K562 (cell line): ENCODE results near the gene PILRA. TPM values are rescaled to one million over a fixed set of nuclear protein-coding genes. Genes with fewer than 3 reads are reported as not detected.

Experiments
- CBX3 ChIP-seq, 2 experiments: IDR thresholded peaks; 1 replicate in 1 of 2; 2 replicates in 1 of 2; pipeline ENCODE4 v1.6.1; 2012; ENCODE audit warnings: inconsistent platforms in 2 of 2, low read length in 2 of 2, borderline replicate concordance in 1 of 2, control low read depth in 1 of 2
- CHD1 ChIP-seq: fragments of 200-600 bp; sonication (generic); IDR thresholded peaks from one replicate; pipeline ENCODE4 v1.6.1; 2012; ENCODE audit warnings: mild to moderate bottlenecking, moderate library complexity, low read length, inconsistent platforms
- KDM1A ChIP-seq, 2 experiments: fragments of 450-650 bp; IDR thresholded peaks; 2 replicates each; pipeline ENCODE4 v1.6.1; 2016; ENCODE audit warnings: mild to moderate bottlenecking in 2 of 2
- MEF2D ChIP-seq: conservative IDR thresholded peaks from 2 replicates; pipeline ENCODE4 v1.6.1; 2016; ENCODE audit warnings: low read depth, missing genetic modification characterization, missing compliant biosample characterization
- NFXL1 ChIP-seq: fragments of 450-650 bp; formaldehyde crosslinking; IDR thresholded peaks from 2 replicates; pipeline ENCODE4 v1.4.0; 2021; ENCODE audit warnings: mild to moderate bottlenecking
- PHF8 ChIP-seq: fragments of 200-600 bp; sonication (generic); IDR thresholded peaks from 2 replicates; pipeline ENCODE4 v1.6.1; 2012; ENCODE audit warnings: mixed run types, mild to moderate bottlenecking, inconsistent platforms, low read length, moderate library complexity, borderline replicate concordance
- PML ChIP-seq: IDR thresholded peaks from 2 replicates; pipeline ENCODE4 v1.6.1; 2012; ENCODE audit warnings: low read length, inconsistent platforms
- PRMT5 ChIP-seq: sonication (generic); formaldehyde crosslinking; IDR thresholded peaks from 2 replicates; pipeline ENCODE4 v1.5.0; 2020; ENCODE audit warnings: missing genetic modification reagents
- SMARCC2 ChIP-seq: fragments of 450-650 bp; IDR thresholded peaks from 2 replicates; pipeline ENCODE4 v1.6.1; 2017; ENCODE audit warnings: antibody characterized with exemption, moderate library complexity, mild to moderate bottlenecking, low read depth
- SMARCE1 ChIP-seq: fragments of 450-650 bp; IDR thresholded peaks from 2 replicates; pipeline ENCODE4 v1.7.1; 2016; ENCODE audit warnings: mild to moderate bottlenecking
- TCF7L2 ChIP-seq: fragments of 150-350 bp; IDR thresholded peaks from 2 replicates; pipeline ENCODE4 v1.6.1; 2016; ENCODE audit warnings: low read depth, mild to moderate bottlenecking, low read length, moderate library complexity
- ZEB2 ChIP-seq: fragments of 450-650 bp; IDR thresholded peaks from 2 replicates; pipeline ENCODE4 v1.6.1; 2016
- ZFPM2 ChIP-seq: fragments of 250-450 bp; sonication (Bioruptor Pico); IDR thresholded peaks from 2 replicates; pipeline ENCODE4 v1.5.1; 2022; ENCODE audit warnings: mild to moderate bottlenecking
- ZNF507 ChIP-seq: conservative IDR thresholded peaks from 2 replicates; pipeline ENCODE4 v1.6.1; 2017; ENCODE audit warnings: missing genetic modification characterization, missing compliant biosample characterization
- ZNF561 ChIP-seq: fragments of 450-650 bp; formaldehyde crosslinking; conservative IDR thresholded peaks from 2 replicates; pipeline ENCODE4 v1.4.0; 2020; ENCODE audit warnings: mild to moderate bottlenecking, moderate library complexity
- ZNF76 ChIP-seq: fragments of 250-450 bp; sonication (Bioruptor Pico); IDR thresholded peaks from 2 replicates; pipeline ENCODE4 v1.4.0; 2020; ENCODE audit warnings: mild to moderate bottlenecking, moderate library complexity, borderline replicate concordance
- polyA plus RNA-seq, 8 experiments: library from polyadenylated mRNA; depleted of rRNA in 4 of 8; stranded (reverse) in 5 of 8; unstranded in 3 of 8; fragments of >200 nt; fragmentation: Nextera tagmentation in 2 of 8; fragmentation: Illumina TruSeq in 1 of 8; extraction: Ambion mirVana in 2 of 8; extraction: Trizol in 1 of 8; gene quantifications; 2 replicates each; pipeline versions ENCODE4 v1.2.1 to v1.2.3, GENCODE V29; 2011 to 2014; ENCODE audit warnings: inconsistent platforms in 1 of 8, missing spikeins in 1 of 8
- total RNA-seq, 7 experiments: library from RNA; depleted of rRNA in 6 of 7; stranded (reverse); fragments of >200 nt in 6 of 7; fragmentation: Illumina TruSeq in 2 of 7; extraction: Trizol in 2 of 7; gene quantifications; 2 replicates each; pipeline versions ENCODE4 v1.2.1 to v1.2.3, GENCODE V29; 2011 to 2021; ENCODE audit warnings: low replicate concordance in 1 of 7
- TF ChIP-seq, protein P1 (sequence below), 2 experiments: fragments of 250-450 bp in 1 of 2; fragments of 450-650 bp in 1 of 2; sonication (Bioruptor Pico) in 1 of 2; IDR thresholded peaks; 2 replicates each; pipeline versions ENCODE4 v1.6.1 to v1.8.0; 2016 to 2021; ENCODE audit warnings: mild to moderate bottlenecking in 2 of 2, moderate library complexity in 2 of 2, missing compliant biosample characterization in 1 of 2, missing genetic modification characterization in 1 of 2
- TF ChIP-seq, protein P2 (sequence below): fragments of 250-450 bp; sonication (Bioruptor Pico); IDR thresholded peaks from 2 replicates; pipeline ENCODE4 v1.4.0; 2020; ENCODE audit warnings: mild to moderate bottlenecking, moderate library complexity, borderline replicate concordance
- TF ChIP-seq, protein P3 (sequence below): sonication (generic); formaldehyde crosslinking; IDR thresholded peaks from 2 replicates; pipeline ENCODE4 v1.9.0; 2022; ENCODE audit warnings: mild to moderate bottlenecking, missing genetic modification reagents
- TF ChIP-seq, protein P4 (sequence below), 2 experiments: fragments of 450-650 bp in 1 of 2; sonication (generic) in 1 of 2; formaldehyde crosslinking; conservative IDR thresholded peaks; 2 replicates each; pipeline versions ENCODE4 v1.4.0 to v1.8.1; 2020 to 2022; ENCODE audit warnings: mild to moderate bottlenecking in 1 of 2, missing genetic modification reagents in 1 of 2
- TF ChIP-seq, protein P5 (sequence below): fragments of 450-650 bp; IDR thresholded peaks from 2 replicates; pipeline ENCODE4 v1.6.1; 2016; ENCODE audit warnings: borderline replicate concordance

The PILRA gene
- total and polyA plus RNA-seq, 9 of the 15 experiments (the other 6 are each of a cell fraction or from before 2014, with no cell fraction given) = 0.13 to 1.8 (median 0.62) TPM

DNA sequence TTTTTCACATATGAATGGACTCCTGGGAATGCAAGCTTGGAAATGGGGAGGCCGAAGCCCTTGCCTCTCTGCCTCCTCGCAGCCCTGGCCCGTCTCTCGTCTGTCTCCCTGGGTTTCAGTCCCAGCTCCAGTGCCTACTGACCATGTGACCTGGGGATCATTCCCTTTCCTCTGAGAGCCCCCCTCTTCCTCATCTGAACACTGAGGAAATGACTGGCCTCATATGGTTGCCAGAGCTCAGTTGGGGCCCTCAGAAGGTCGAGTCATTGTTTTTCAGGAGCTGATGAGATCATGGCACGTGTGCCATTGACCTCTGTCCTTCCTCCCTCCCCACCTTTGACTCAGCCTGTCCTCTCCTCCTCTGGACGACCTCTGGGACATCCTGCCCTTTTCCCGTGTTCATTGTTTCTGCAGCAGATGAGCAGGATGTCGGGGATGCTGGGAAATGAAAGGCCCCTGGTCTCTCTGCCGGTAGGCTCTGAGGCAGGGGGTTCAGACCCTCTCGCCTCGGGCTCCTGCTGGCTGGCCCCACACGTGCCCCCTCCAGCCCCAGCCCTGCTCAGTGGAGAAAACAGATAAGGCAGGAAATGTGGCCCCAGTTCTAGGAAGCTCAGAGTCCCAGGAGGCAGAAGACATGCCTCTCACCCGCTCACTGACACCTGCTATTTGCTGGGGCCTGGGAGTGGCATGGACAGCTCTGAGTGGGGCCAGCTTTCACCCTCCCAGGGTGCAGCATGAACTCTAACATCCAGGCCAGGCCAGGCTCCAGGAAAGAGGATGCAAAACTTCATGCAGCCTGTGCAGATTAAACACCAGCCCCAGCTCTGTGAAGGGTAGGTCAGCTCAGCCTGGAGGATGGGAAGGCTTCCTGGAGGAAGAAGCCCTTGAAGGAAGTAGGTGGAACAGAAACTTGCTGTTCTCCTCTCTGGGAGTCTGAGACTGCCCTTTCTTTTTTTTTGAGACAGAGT lies 71.3 kb downstream of the PILRA start (continued):
- TF ChIP-seq, protein P1, sequence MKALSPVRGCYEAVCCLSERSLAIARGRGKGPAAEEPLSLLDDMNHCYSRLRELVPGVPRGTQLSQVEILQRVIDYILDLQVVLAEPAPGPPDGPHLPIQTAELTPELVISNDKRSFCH (CRISPR knock-in tag; IDR thresholded peaks at IDR 0.05) = no peak
- TF ChIP-seq, protein P1 (tag; IDR thresholded peaks at IDR 0.05) = peak; percentile 87
- TF ChIP-seq TCF7L2 = no peak
- TF ChIP-seq SMARCE1 = peak; percentile 89
- peak; percentile 93 for TF ChIP-seq ZEB2
- no peak for TF ChIP-seq PRMT5
- no peak for TF ChIP-seq PML
- TF ChIP-seq, protein P2, sequence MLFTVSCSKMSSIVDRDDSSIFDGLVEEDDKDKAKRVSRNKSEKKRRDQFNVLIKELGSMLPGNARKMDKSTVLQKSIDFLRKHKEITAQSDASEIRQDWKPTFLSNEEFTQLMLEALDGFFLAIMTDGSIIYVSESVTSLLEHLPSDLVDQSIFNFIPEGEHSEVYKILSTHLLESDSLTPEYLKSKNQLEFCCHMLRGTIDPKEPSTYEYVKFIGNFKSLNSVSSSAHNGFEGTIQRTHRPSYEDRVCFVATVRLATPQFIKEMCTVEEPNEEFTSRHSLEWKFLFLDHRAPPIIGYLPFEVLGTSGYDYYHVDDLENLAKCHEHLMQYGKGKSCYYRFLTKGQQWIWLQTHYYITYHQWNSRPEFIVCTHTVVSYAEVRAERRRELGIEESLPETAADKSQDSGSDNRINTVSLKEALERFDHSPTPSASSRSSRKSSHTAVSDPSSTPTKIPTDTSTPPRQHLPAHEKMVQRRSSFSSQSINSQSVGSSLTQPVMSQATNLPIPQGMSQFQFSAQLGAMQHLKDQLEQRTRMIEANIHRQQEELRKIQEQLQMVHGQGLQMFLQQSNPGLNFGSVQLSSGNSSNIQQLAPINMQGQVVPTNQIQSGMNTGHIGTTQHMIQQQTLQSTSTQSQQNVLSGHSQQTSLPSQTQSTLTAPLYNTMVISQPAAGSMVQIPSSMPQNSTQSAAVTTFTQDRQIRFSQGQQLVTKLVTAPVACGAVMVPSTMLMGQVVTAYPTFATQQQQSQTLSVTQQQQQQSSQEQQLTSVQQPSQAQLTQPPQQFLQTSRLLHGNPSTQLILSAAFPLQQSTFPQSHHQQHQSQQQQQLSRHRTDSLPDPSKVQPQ (CRISPR knock-in tag) = peak; percentile 58; the same call in 1 of the 2 replicates
- no peak for TF ChIP-seq ZFPM2
- peak; percentile 72; the same call in 1 of the 2 replicates for TF ChIP-seq ZNF76 (CRISPR knock-in tag)
- peak in 1 of 2 experiments; percentile 47; a peak in 1 of 3 replicates for TF ChIP-seq CBX3 (IDR thresholded peaks at IDR 0.05; ENCODE audit: borderline replicate concordance in 1 of 2, low read length in 2 of 2)
- TF ChIP-seq, protein P3, sequence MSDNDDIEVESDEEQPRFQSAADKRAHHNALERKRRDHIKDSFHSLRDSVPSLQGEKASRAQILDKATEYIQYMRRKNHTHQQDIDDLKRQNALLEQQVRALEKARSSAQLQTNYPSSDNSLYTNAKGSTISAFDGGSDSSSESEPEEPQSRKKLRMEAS (CRISPR knock-in tag) = peak; percentile 97
- peak; percentile 73 to 77 for TF ChIP-seq KDM1A (IDR thresholded peaks at IDR 0.05)
- TF ChIP-seq, protein P4, sequence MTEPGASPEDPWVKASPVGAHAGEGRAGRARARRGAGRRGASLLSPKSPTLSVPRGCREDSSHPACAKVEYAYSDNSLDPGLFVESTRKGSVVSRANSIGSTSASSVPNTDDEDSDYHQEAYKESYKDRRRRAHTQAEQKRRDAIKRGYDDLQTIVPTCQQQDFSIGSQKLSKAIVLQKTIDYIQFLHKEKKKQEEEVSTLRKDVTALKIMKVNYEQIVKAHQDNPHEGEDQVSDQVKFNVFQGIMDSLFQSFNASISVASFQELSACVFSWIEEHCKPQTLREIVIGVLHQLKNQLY (CRISPR knock-in tag; conservative IDR thresholded peaks at IDR 0.05) = peak in 1 of 2 experiments; percentile 59; a peak in 1 of 4 replicates
- no peak for TF ChIP-seq ZNF507 (tag)
- TF ChIP-seq PHF8 = peak; percentile 34; the same call in 1 of the 2 replicates
- TF ChIP-seq NFXL1 = no peak
- TF ChIP-seq MEF2D (tag) = peak; percentile 74; the same call in 1 of the 2 replicates
- TF ChIP-seq ZNF561 = no peak
- TF ChIP-seq SMARCC2 = peak; percentile 78
- TF ChIP-seq, protein P5, sequence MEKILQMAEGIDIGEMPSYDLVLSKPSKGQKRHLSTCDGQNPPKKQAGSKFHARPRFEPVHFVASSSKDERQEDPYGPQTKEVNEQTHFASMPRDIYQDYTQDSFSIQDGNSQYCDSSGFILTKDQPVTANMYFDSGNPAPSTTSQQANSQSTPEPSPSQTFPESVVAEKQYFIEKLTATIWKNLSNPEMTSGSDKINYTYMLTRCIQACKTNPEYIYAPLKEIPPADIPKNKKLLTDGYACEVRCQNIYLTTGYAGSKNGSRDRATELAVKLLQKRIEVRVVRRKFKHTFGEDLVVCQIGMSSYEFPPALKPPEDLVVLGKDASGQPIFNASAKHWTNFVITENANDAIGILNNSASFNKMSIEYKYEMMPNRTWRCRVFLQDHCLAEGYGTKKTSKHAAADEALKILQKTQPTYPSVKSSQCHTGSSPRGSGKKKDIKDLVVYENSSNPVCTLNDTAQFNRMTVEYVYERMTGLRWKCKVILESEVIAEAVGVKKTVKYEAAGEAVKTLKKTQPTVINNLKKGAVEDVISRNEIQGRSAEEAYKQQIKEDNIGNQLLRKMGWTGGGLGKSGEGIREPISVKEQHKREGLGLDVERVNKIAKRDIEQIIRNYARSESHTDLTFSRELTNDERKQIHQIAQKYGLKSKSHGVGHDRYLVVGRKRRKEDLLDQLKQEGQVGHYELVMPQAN = no peak
- TF ChIP-seq CHD1 = no peak
